Measurements from ENCODE around the gene GGTLC3.
"Not testable (repeated sequence)": the region's sequence is repeated elsewhere in the genome, so short reads cannot be mapped to it uniquely, and the experiment has no call there.

DNA sequence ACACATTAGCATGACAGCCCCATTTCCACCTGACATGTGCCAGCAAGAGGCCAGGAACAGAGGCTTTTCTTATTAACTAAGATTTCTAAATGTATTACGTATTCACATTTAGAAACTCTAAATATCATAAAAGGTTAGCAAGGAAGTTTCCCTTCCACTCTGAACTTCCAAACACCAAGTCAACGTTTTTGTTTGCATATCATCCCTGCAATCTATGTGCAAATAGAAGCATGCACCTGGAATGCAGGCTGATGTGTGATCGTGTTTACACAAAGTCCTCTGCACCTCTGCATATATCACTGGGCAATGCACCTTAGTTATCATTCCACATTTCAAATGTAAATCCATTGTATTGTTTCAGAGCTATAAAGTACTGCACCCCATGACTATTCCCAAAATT is 21.7 kb downstream of the GGTLC3 start:
- TF ChIP-seq POLR2A (IDR thresholded peaks at IDR 0.05; ENCODE audit: low read length); GATA1 (IDR thresholded peaks at IDR 0.05; ENCODE audit: low read depth, low read length): not testable (repeated sequence)
